ENCODE data around the gene APOC4. TPM values are rescaled to one million over a fixed set of nuclear protein-coding genes. Genes with fewer than 3 reads are reported as not detected.
A peak's percentile ranks its signal among the peaks of the same experiment; 100 is the strongest.
"Not testable (repeated sequence)": the region's sequence is repeated elsewhere in the genome, so short reads cannot be mapped to it uniquely, and the experiment has no call there.

Gene APOC4
- total RNA-seq, 1 donor from 2014 or later = not detected

DNA sequence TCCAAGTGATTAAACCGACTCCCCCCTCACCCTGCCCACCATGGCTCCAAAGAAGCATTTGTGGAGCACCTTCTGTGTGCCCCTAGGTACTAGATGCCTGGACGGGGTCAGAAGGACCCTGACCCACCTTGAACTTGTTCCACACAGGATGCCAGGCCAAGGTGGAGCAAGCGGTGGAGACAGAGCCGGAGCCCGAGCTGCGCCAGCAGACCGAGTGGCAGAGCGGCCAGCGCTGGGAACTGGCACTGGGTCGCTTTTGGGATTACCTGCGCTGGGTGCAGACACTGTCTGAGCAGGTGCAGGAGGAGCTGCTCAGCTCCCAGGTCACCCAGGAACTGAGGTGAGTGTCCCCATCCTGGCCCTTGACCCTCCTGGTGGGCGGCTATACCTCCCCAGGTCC is 34.4 kb upstream of the APOC4 start:
- H3K27me3 Mint-ChIP-seq (ENCODE audit: low read depth) = peaks cover 10% of the 10 kb centered on the region
- peaks cover 15% of the 10 kb centered on the region for H3K4me1 Mint-ChIP-seq (ENCODE audit: low read depth)
- DNase-seq (ENCODE audit: low spot score) = no peak
- H3K9me3 Mint-ChIP-seq = no peaks in the 10 kb centered on the region
- H3K36me3 Mint-ChIP-seq (ENCODE audit: low read depth) = peaks cover 12% of the 10 kb centered on the region
- no peak overlapping the region for H3K4me3 Mint-ChIP-seq (ENCODE audit: low read depth)
- no peak overlapping the region for H3K27ac Mint-ChIP-seq
- intact Hi-C loops (cut with micrococcal nuclease) = no loop called here

GRCh38 chr19:44908074-44908835 is 33.8 kb upstream of the APOC4 start:
- DNase-seq (ENCODE audit: low spot score) = no peak
- Mint-ChIP-seq H3K36me3 (ENCODE audit: low read depth) (peaks cover 10% of the 10 kb centered on the region), H3K4me1 (ENCODE audit: low read depth) (peaks cover 18% of the 10 kb centered on the region), H3K9me3 (no peaks in the 10 kb centered on the region), H3K27me3 (ENCODE audit: low read depth) (peaks cover 13% of the 10 kb centered on the region), H3K27ac (no peak overlapping the region), H3K4me3 (ENCODE audit: low read depth) (no peak overlapping the region)
- intact Hi-C loops (cut with micrococcal nuclease) = no loop called here

DNA sequence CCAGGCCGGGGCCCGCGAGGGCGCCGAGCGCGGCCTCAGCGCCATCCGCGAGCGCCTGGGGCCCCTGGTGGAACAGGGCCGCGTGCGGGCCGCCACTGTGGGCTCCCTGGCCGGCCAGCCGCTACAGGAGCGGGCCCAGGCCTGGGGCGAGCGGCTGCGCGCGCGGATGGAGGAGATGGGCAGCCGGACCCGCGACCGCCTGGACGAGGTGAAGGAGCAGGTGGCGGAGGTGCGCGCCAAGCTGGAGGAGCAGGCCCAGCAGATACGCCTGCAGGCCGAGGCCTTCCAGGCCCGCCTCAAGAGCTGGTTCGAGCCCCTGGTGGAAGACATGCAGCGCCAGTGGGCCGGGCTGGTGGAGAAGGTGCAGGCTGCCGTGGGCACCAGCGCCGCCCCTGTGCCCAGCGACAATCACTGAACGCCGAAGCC is 33.2 kb upstream of the APOC4 start:
- no peak overlapping the region for H3K27ac Mint-ChIP-seq
- no peak overlapping the region for H3K4me3 Mint-ChIP-seq (ENCODE audit: low read depth)
- intact Hi-C loops (cut with micrococcal nuclease) = no loop called here
- DNase-seq (ENCODE audit: low spot score) = no peak
- H3K27me3 Mint-ChIP-seq (ENCODE audit: low read depth) = peaks cover 13% of the 10 kb centered on the region
- H3K9me3 Mint-ChIP-seq = no peaks in the 10 kb centered on the region
- peaks cover 22% of the 10 kb centered on the region for H3K4me1 Mint-ChIP-seq (ENCODE audit: low read depth)
- H3K36me3 Mint-ChIP-seq (ENCODE audit: low read depth) = peaks cover 4% of the 10 kb centered on the region

DNA sequence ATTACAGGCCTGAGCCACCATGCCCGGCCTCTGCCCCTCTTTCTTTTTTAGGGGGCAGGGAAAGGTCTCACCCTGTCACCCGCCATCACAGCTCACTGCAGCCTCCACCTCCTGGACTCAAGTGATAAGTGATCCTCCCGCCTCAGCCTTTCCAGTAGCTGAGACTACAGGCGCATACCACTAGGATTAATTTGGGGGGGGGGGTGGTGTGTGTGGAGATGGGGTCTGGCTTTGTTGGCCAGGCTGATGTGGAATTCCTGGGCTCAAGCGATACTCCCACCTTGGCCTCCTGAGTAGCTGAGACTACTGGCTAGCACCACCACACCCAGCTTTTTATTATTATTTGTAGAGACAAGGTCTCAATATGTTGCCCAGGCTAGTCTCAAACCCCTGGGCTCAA is 32.3 kb upstream of the APOC4 start:
- H3K4me3 Mint-ChIP-seq (ENCODE audit: low read depth) = no peak overlapping the region
- H3K36me3 Mint-ChIP-seq (ENCODE audit: low read depth) = no peaks in the 10 kb centered on the region
- H3K4me1 Mint-ChIP-seq (ENCODE audit: low read depth) = peaks cover 30% of the 10 kb centered on the region
- peaks cover 13% of the 10 kb centered on the region for H3K27me3 Mint-ChIP-seq (ENCODE audit: low read depth)
- no peak overlapping the region for H3K27ac Mint-ChIP-seq
- DNase-seq (ENCODE audit: low spot score) = no peak
- intact Hi-C loops (cut with micrococcal nuclease) = no loop called here
- no peaks in the 10 kb centered on the region for H3K9me3 Mint-ChIP-seq

- H3K27ac Mint-ChIP-seq; H3K4me3 Mint-ChIP-seq (ENCODE audit: low read depth); intact Hi-C loops (cut with micrococcal nuclease); H3K27me3 Mint-ChIP-seq (ENCODE audit: low read depth); DNase-seq (ENCODE audit: low spot score); H3K36me3 Mint-ChIP-seq (ENCODE audit: low read depth); H3K9me3 Mint-ChIP-seq: not testable (repeated sequence)
- H3K4me1 Mint-ChIP-seq (ENCODE audit: low read depth) = peaks cover 27% of the 10 kb centered on the region
Measured at GRCh38 chr19:44911896-44912295, 30.1 kb upstream of the APOC4 start.

GRCh38 chr19:44912854-44913253 is 29.2 kb upstream of the APOC4 start:
- Mint-ChIP-seq H3K9me3 (no peaks in the 10 kb centered on the region), H3K4me3 (ENCODE audit: low read depth) (no peak overlapping the region), H3K36me3 (ENCODE audit: low read depth) (no peaks in the 10 kb centered on the region), H3K27ac (peak overlapping the region; percentile 63), H3K4me1 (ENCODE audit: low read depth) (peaks cover 27% of the 10 kb centered on the region), H3K27me3 (ENCODE audit: low read depth) (peaks cover 7% of the 10 kb centered on the region)
- intact Hi-C loops (cut with micrococcal nuclease) = no loop called here
- DNase-seq (ENCODE audit: low spot score) = no peak

- H3K4me1 Mint-ChIP-seq (ENCODE audit: low read depth) = peaks cover 27% of the 10 kb centered on the region
- H3K27ac Mint-ChIP-seq = peak overlapping the region; percentile 18
- intact Hi-C loops (cut with micrococcal nuclease); H3K9me3 Mint-ChIP-seq; H3K27me3 Mint-ChIP-seq (ENCODE audit: low read depth); H3K36me3 Mint-ChIP-seq (ENCODE audit: low read depth); DNase-seq (ENCODE audit: low spot score): not testable (repeated sequence)
- peak overlapping the region; percentile 98 for H3K4me3 Mint-ChIP-seq (ENCODE audit: low read depth)
Measured at GRCh38 chr19:44913512-44914432, 28.3 kb upstream of the APOC4 start.

DNA sequence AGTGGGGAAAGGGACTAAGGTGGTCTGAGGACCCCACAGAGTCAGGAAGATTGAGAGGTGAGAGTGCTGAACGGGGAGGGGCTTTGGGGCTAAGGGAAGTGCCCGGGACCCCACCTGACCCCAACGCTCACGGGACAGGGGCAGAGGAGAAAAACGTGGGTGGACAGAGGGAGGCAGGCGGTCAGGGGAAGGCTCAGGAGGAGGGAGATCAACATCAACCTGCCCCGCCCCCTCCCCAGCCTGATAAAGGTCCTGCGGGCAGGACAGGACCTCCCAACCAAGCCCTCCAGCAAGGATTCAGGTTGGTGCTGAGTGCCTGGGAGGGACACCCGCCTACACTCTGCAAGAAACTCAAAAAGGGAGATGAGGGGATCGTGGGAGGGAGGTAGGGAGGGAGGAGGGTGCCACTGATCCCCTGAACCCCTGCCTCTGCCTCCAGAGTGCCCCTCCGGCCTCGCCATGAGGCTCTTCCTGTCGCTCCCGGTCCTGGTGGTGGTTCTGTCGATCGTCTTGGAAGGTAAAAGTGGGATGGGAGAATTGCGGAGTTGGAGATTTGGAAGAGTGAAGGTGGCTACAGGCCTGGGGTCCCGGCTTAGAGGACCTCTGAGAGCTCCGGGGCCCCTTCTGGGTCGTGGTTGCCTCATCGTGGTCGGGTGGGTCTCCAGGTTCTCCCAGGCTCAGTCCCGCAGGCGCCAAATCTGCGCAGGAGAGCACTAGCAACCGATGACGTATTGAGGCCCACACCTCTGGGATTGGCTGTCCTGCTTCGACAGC is 27.4 kb upstream of the APOC4 start, which contains the start of gene APOC1:
Gene APOC1, plus strand, starts transcription at position 176 of the 774 bp plus-strand sequence. Its CDS starts 284 bp downstream, at position 460.
- Mint-ChIP-seq H3K4me1 (ENCODE audit: low read depth) (peaks cover 27% of the 10 kb centered on the region), H3K4me3 (ENCODE audit: low read depth) (peak within 1 kb of the TSS; percentile 98), H3K27ac (peak within 1 kb of the TSS; percentile 96)
- DNase-seq (ENCODE audit: low spot score) = peak; percentile 75
- H3K27me3 Mint-ChIP-seq (ENCODE audit: low read depth); H3K36me3 Mint-ChIP-seq (ENCODE audit: low read depth); intact Hi-C loops (cut with micrococcal nuclease); H3K9me3 Mint-ChIP-seq: not testable (repeated sequence)

DNA sequence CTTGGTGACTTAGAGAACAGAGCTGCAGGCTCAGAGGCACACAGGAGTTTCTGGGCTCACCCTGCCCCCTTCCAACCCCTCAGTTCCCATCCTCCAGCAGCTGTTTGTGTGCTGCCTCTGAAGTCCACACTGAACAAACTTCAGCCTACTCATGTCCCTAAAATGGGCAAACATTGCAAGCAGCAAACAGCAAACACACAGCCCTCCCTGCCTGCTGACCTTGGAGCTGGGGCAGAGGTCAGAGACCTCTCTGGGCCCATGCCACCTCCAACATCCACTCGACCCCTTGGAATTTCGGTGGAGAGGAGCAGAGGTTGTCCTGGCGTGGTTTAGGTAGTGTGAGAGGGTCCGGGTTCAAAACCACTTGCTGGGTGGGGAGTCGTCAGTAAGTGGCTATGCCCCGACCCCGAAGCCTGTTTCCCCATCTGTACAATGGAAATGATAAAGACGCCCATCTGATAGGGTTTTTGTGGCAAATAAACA is 17.8 kb upstream of the APOC4 start:
- H3K27ac Mint-ChIP-seq = no peak overlapping the region
- peaks cover 4% of the 10 kb centered on the region for H3K4me1 Mint-ChIP-seq (ENCODE audit: low read depth)
- H3K9me3 Mint-ChIP-seq = no peaks in the 10 kb centered on the region
- H3K27me3 Mint-ChIP-seq (ENCODE audit: low read depth) = peaks cover 14% of the 10 kb centered on the region
- H3K4me3 Mint-ChIP-seq (ENCODE audit: low read depth) = no peak overlapping the region
- intact Hi-C loops (cut with micrococcal nuclease) = no loop called here
- no peak for DNase-seq (ENCODE audit: low spot score)
- no peaks in the 10 kb centered on the region for H3K36me3 Mint-ChIP-seq (ENCODE audit: low read depth)

GRCh38 chr19:44925114-44925891 is 16.7 kb upstream of the APOC4 start:
- no peaks in the 10 kb centered on the region for H3K9me3 Mint-ChIP-seq

DNA sequence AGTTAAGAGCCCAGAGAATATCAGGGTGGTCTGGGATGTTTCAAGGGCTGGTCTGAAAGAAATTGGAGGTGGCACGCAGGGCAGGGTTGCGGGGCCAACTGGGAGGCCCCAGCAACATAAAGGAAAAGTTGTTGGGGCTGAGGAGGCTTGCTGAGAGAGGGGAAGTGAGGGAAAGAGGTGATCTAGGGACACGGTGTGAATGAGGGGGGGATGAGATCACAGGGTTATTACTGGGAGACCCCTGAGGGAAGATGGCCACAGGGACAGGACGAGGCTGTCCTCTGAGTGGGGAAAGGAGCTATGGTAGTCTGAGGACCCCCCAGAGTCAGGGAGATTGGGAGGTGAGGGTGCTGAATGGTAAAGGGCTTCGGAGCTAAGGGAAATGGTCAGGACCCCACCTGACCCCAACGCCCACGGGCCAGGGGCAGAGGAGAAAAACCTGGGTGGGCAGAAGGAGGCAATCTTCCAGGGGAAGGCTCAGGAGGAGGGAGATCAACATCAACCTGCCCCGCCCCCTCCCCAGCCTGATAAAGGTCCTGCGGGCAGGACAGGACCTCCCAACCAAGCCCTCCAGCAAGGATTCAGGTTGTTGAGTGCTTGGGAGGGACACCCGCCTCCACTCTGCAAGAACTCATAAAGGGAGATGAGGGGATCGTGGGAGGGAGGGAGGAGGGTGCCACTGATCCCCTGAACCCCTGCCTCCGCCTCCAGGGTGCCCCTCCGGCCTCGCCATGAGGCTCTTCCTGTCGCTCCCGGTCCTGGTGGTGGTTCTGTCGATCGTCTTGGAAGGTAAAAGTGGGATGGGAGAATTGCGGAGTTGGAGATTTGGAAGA is 15.6 kb upstream of the APOC4 start:
- intact Hi-C loops (cut with micrococcal nuclease); H3K36me3 Mint-ChIP-seq (ENCODE audit: low read depth); H3K9me3 Mint-ChIP-seq; H3K4me1 Mint-ChIP-seq (ENCODE audit: low read depth); DNase-seq (ENCODE audit: low spot score): not testable (repeated sequence)
- Mint-ChIP-seq H3K27ac (peak overlapping the region; percentile 3), H3K27me3 (ENCODE audit: low read depth) (peaks cover 14% of the 10 kb centered on the region), H3K4me3 (ENCODE audit: low read depth) (peak overlapping the region; percentile 68)

More at GRCh38 chr19:44925114-44925891, 16.7 kb upstream of the APOC4 start:
- Mint-ChIP-seq H3K4me1 (ENCODE audit: low read depth) (peaks cover 4% of the 10 kb centered on the region), H3K36me3 (ENCODE audit: low read depth) (no peaks in the 10 kb centered on the region), H3K27me3 (ENCODE audit: low read depth) (peaks cover 14% of the 10 kb centered on the region), H3K27ac (no peak overlapping the region), H3K4me3 (ENCODE audit: low read depth) (no peak overlapping the region)
- DNase-seq (ENCODE audit: low spot score) = no peak
- intact Hi-C loops (cut with micrococcal nuclease) = no loop called here
